Gastroesophageal sphincter (tissue), 4 donors: ENCODE data around the gene PHLDA1. TPM values are rescaled to one million over a fixed set of nuclear protein-coding genes. Genes with fewer than 3 reads are reported as not detected.

Source experiments
- ATAC-seq: fragments of 150-250 bp; one replicate; pipeline ENCODE4 v1.9.1; 2016; ENCODE audit warnings: mild to moderate bottlenecking, moderate library complexity
- H3K27ac ChIP-seq, 4 donors: fragments of 200-600 bp; sonication (generic) in 3 of 4; 1 replicate in 3 of 4; 2 replicates in 1 of 4; pipeline ENCODE4 v1.5.1; 2016 to 2019
- H3K27me3 ChIP-seq: fragments of 200-600 bp; sonication (generic); one replicate; pipeline ENCODE4 v1.5.1; 2019
- H3K36me3 ChIP-seq, 2 donors: fragments of 200-600 bp; sonication (generic); one replicate each; pipeline ENCODE4 v1.5.1; 2019; ENCODE audit warnings: control low read depth in 1 of 2
- H3K4me1 ChIP-seq, 3 donors: fragments of 200-600 bp; sonication (generic); 1 replicate in 2 of 3; 2 replicates in 1 of 3; pipeline ENCODE4 v1.5.1; 2016 to 2019; ENCODE audit warnings: control low read depth in 2 of 3
- H3K4me3 ChIP-seq, 2 donors: fragments of 200-600 bp; sonication (generic); one replicate each; pipeline ENCODE4 v1.5.1; 2019; ENCODE audit warnings: mild to moderate bottlenecking in 1 of 2, moderate library complexity in 1 of 2
- H3K9me3 ChIP-seq, 3 donors: fragments of 200-600 bp; sonication (generic); one replicate each; pipeline ENCODE4 v1.5.1; 2017 to 2019; ENCODE audit warnings: control low read depth in 2 of 3
- CTCF ChIP-seq, 4 experiments: fragments of 200-600 bp in 2 of 4; fragments of 450-650 bp in 2 of 4; sonication (generic) in 1 of 4; IDR thresholded peaks; one replicate each; pipeline ENCODE4 v1.5.1; 2017 to 2019; ENCODE audit warnings: antibody characterized with exemption in 4 of 4, mild to moderate bottlenecking in 2 of 4, moderate library complexity in 2 of 4
- EP300 ChIP-seq: sonication (generic); formaldehyde crosslinking; IDR thresholded peaks from one replicate; pipeline ENCODE4 v1.6.1; 2017; ENCODE audit warnings: antibody characterized with exemption, mild to moderate bottlenecking
- POLR2A ChIP-seq, 2 donors: fragments of 450-650 bp; IDR thresholded peaks; one replicate each; pipeline ENCODE4 v1.6.1; 2017; ENCODE audit warnings: antibody characterized with exemption in 2 of 2, mild to moderate bottlenecking in 2 of 2, moderate library complexity in 1 of 2
- POLR2AphosphoS5 ChIP-seq: sonication (generic); formaldehyde crosslinking; IDR thresholded peaks from one replicate; pipeline ENCODE4 v1.6.1; 2017; ENCODE audit warnings: antibody characterized with exemption
- WGBS, 2 donors: methylation state at CpG; one replicate each; pipeline ENCODE4 v1.1.5; 2018; ENCODE audit warnings: low coverage in 1 of 2; 5-methylcytosine and 5-hydroxymethylcytosine counted together
- total RNA-seq, 4 donors: library from RNA; depleted of rRNA; stranded (reverse); fragments of >200 nt; gene quantifications; one replicate each; pipeline ENCODE4 v1.1.0, GENCODE V29; 2016

Gene PHLDA1
- total RNA-seq, 4 donors from 2014 or later: 4.4 to 14.4 (median 7.6) TPM

GRCh38 chr12:75997658-75998057, 33.9 kb downstream of the PHLDA1 start:
- Histone ChIP-seq H3K27ac (no peak overlapping the region), H3K36me3 (no peaks in the 10 kb centered on the region), H3K4me1 (no peaks in the 10 kb centered on the region), H3K27me3 (no peaks in the 10 kb centered on the region), H3K9me3 (no peaks in the 10 kb centered on the region), H3K4me3 (no peak overlapping the region)
- no peak for ATAC-seq
- 78 to 82% methylated on average over 3 of the region's 3 CpGs for WGBS, 2 donors
- no peak for TF ChIP-seq EP300
- TF ChIP-seq POLR2A (IDR thresholded peaks at IDR 0.05): no peak
- TF ChIP-seq POLR2AphosphoS5: no peak
- TF ChIP-seq CTCF (IDR thresholded peaks at IDR 0.05): no peak

- TF ChIP-seq CTCF (IDR thresholded peaks at IDR 0.05) (no peak), POLR2AphosphoS5 (no peak), POLR2A (IDR thresholded peaks at IDR 0.05) (no peak), EP300 (no peak)
- Histone ChIP-seq H3K9me3 (no peaks in the 10 kb centered on the region), H3K27ac (no peak overlapping the region), H3K4me3 (no peak overlapping the region), H3K36me3 (no peaks in the 10 kb centered on the region), H3K27me3 (no peaks in the 10 kb centered on the region), H3K4me1 (no peaks in the 10 kb centered on the region)
- no peak for ATAC-seq
- WGBS, 2 donors: 46% methylated on average over 1 of the region's 1 CpG
Measured at GRCh38 chr12:75996861-75997447, 34.6 kb downstream of the PHLDA1 start.

GRCh38 chr12:75995691-75996090, 35.9 kb downstream of the PHLDA1 start:
- H3K36me3 ChIP-seq: no peaks in the 10 kb centered on the region
- ATAC-seq: no peak
- TF ChIP-seq POLR2AphosphoS5 (no peak), CTCF (IDR thresholded peaks at IDR 0.05) (no peak), POLR2A (IDR thresholded peaks at IDR 0.05) (no peak)
- H3K27ac ChIP-seq: no peak overlapping the region
- H3K9me3 ChIP-seq: no peaks in the 10 kb centered on the region
- no peaks in the 10 kb centered on the region for H3K27me3 ChIP-seq
- no peaks in the 10 kb centered on the region for H3K4me1 ChIP-seq
- no peak overlapping the region for H3K4me3 ChIP-seq

GRCh38 chr12:75994069-75994740, 37.4 kb downstream of the PHLDA1 start:
- H3K36me3 ChIP-seq: no peaks in the 10 kb centered on the region
- no peak for ATAC-seq
- WGBS, 2 donors: 53 to 86% methylated on average over 2 to 3 of the region's 4 CpGs
- no peaks in the 10 kb centered on the region for H3K9me3 ChIP-seq
- H3K4me3 ChIP-seq: no peak overlapping the region
- H3K27me3 ChIP-seq: no peaks in the 10 kb centered on the region
- H3K27ac ChIP-seq: no peak overlapping the region
- TF ChIP-seq POLR2A (IDR thresholded peaks at IDR 0.05): no peak
- TF ChIP-seq EP300: no peak
- no peak for TF ChIP-seq POLR2AphosphoS5
- TF ChIP-seq CTCF (IDR thresholded peaks at IDR 0.05): no peak
- no peaks in the 10 kb centered on the region for H3K4me1 ChIP-seq

- 74 to 80% methylated on average over 3 to 5 of the region's 5 CpGs for WGBS, 2 donors
- H3K27ac ChIP-seq: no peak overlapping the region
- TF ChIP-seq POLR2AphosphoS5: no peak
- TF ChIP-seq EP300: no peak
- no peak for TF ChIP-seq CTCF (IDR thresholded peaks at IDR 0.05)
- TF ChIP-seq POLR2A (IDR thresholded peaks at IDR 0.05): no peak
- no peaks in the 10 kb centered on the region for H3K36me3 ChIP-seq
- peaks cover 0 to under 1% (median 0%) of the 10 kb centered on the region in 3 donors for H3K4me1 ChIP-seq
- no peak for ATAC-seq
- H3K27me3 ChIP-seq: no peaks in the 10 kb centered on the region
- H3K9me3 ChIP-seq: no peaks in the 10 kb centered on the region
- H3K4me3 ChIP-seq: no peak overlapping the region
Measured at GRCh38 chr12:75991753-75992152, 39.8 kb downstream of the PHLDA1 start.
